GM21526 (cell line): ENCODE measurements around the gene INAFM2.
A peak's percentile ranks its signal among the peaks of the same experiment; 100 is the strongest.

Source experiments
- ATAC-seq: cut with Tn5 transposase; IDR thresholded peaks from one replicate; pipeline ENCODE4 v1.9.1; 2021; ENCODE audit warnings: moderate library complexity; ENCODE audit not compliant: unreplicated experiment, low FRiP score

INAFM2 gene

DNA sequence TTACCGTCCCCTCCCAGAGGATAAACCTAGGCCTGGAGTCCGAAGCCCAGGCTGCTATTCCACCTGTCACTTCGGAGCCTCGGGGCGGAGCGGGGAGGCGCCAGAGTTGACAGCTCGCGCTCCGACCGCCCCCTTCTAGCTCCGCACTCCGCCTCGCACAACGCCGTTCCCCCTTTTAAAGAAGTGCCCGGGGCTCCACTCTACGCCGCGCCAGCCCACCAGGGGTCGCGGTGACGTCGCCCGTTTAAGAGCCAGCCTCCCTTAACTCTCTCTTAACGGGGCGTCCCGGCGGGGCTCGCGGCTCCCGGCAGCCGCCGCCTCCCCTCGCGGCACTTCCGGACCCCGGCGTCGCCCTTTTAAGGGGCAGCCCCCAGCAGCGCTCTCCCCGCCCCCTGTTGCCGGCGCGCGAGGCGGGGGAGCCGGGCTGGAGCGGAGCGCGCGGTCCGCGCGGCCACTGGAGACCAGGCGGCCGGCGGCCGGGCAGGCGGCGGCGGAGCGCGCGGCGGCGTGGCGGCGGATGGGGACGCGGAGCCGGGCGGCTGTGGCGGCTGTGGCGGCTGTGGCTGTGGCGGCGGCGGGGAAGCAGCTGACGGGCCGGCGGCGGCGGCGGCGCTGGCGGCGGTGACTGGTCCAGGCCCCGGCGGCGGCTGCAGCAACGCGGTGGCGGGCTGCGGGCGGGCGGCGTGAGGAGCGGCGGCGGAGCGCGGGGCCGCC lies at the start of gene INAFM2:
Gene INAFM2 (plus strand): TSS at position 454 of the 714 bp plus-strand sequence. CDS start 364 bp downstream, outside the sequence.
- peak; percentile 80 for ATAC-seq

DNA sequence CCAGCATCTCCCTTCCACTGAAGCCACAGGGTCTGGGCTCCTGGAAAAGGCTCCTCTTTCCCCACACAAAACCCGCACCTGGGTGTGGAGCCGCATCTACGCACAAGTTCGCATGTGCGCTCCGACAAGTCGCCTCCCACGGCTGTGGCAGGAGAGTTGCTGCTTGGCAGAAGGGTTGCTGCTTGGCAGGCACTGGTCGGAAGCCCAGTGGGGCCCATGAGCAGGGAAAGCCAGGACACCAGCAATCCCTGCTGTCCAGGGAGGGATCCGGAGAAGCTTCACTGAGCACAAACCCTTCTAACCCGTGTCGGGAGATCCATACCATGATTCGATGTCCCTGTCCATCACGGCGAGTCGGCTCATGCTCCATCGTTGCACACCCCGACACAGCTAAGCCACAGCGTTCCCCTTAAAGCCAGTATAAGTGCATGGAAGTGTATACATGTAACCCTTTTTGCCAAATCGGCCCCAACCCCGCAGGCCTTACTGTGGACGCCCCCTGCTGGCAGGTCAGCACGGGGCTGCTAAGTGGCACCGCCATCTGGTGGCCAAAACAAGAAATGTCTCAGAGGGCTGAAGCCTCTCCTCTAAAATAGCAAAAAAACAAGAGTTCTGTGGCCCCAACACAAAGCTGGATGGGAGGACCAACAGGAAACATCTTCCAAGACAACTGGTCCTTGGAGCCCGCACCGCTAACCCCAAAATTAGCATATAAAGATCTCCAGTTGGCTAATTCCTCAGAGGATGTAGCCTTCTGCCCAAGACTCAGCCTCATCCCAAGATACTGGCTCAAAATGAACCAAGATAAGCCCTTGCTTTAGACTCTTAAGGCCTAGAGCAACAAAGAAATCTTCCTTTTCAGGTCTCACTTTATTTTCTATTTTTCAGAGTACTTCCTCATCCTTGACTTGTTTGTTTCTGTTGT lies 48.9 kb upstream of the INAFM2 start:
- ATAC-seq, result no peak

- ATAC-seq, result no peak
These were observed 48.0 kb upstream of the INAFM2 start for GRCh38 chr15:40275523-40275922.

DNA sequence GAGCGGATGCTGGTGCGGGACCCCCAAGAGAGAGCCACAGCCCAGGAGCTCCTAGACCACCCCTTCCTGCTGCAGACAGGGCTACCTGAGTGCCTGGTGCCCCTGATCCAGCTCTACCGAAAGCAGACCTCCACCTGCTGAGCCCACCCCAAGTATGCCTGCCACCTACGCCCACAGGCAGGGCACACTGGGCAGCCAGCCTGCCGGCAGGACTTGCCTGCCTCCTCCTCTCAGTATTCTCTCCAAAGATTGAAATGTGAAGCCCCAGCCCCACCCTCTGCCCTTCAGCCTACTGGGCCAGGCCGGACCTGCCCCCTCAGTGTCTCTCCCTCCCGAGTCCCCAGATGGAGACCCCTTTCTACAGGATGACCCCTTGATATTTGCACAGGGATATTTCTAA lies 47.5 kb upstream of the INAFM2 start:
- no peak for ATAC-seq

DNA sequence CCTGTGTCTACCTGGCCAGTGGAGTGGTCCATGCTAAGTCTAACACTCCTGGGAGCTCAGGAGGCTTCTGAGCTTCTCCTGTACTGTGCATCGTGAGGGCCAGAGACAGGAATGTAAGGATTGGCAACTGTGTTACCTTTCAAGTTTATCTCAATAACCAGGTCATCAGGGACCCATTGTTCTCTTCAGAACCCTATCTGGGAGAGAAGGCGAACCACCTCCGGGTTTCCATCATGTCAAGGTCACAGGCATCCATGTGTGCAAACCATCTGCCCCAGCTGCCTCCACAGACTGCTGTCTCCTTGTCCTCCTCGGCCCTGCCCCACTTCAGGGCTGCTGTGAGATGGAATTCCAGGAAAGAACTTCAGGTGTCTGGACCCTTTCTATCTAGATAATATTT lies 46.6 kb upstream of the INAFM2 start:
- ATAC-seq, result no peak

DNA sequence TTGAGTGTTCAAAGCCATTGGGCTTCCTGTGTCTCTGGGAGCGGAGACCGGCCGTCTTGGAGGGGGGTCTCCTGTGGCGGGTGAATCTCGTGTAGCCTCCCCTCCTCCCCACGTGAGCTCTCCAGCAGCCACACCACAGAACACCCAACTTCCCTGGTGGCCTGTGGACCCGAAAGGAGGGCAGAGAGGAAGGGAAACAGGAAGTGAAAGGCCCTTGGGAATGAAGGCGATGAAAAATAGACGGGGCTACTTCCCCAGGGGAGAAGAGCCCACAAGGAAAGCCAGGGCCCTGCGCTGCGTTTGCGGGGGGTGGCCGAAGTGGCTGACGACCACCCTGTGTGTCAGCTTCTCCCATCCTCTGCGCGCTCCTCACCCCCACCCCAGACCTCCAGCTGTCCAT lies 46.0 kb upstream of the INAFM2 start:
- no peak for ATAC-seq

- no peak for ATAC-seq
These were observed 45.5 kb upstream of the INAFM2 start for GRCh38 chr15:40278026-40278425.

GRCh38 chr15:40279437-40280141 lies 43.9 kb upstream of the INAFM2 start:
- ATAC-seq, result no peak

DNA sequence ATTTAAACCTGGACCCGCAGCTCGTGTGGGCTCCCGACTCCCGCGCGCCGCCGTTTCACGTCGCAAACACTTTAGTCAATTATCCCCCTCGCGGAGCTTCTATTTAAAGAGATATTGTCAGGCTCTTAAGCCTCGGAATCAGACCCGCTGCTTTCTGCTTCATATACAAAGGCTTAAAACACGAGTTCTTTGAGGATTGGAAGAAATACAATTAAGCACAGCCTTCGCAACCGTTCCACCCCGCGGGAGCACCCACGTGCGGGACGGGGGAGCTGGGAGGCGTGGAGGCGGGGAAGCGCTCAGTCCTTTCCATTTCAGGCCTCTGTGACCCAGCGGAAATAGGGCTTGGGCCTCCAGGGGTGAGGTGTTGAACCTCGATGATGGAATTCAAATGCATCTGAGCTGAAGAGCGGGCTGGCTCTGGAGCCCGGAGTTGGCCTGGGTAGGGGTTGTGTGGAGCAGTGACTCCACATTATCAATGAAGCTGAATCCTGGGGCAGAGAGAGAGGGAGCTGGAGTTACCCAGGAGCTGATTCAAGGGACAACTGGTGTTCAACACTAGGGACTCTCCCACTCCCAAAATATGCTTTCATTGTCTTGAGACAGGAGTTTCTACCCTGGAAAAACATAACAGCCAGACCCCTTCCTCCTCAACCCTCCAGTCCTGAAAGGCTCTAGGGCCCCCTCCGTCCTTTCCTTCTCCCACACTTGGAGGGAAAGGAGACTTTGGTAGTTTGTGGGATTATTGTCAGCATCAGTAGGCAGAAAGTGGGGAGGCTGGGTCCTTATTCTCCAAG lies 43.0 kb upstream of the INAFM2 start:
- no peak for ATAC-seq

DNA sequence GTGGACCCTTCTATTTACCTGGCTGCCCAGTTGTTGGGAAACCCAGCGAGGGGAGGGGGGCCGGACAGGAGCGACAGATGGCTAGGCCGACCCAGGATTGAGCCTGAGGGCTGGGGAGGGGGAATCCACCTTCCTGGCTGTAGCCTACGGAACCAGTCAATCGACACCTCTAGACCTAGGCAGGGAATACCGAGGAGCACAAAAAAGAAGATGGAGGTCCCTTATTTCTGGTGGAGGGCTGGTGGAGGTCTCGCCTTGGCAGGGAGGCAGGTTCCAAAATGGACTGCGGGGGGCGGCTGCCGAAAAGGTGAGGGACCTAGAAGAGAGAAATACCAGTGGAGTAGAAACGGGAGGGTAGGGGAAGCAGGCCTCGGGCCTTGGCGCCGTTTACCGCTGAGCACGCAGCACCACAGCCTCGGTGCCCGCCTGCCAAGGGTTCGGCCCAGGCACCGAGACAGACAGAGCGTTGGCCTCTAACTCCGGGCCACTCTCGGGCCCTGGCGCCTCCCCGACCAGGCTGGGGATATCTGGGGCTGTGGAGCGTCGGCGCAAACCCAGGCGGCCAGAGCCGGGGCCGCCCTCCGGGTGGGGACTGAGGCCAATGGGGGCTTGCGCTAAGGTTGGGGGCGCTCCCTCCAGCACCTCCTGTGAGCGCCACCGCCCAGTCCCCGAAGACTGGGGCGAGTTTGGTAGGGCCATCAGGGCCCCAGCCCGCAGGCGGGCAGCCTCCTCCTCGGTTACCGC lies 42.3 kb upstream of the INAFM2 start:
- no peak for ATAC-seq

- no peak for ATAC-seq
These were observed 41.7 kb upstream of the INAFM2 start for GRCh38 chr15:40281801-40282146.

GRCh38 chr15:40282147-40282868 lies 41.2 kb upstream of the INAFM2 start:
- no peak for ATAC-seq

GRCh38 chr15:40282869-40283614 lies 40.5 kb upstream of the INAFM2 start, which contains the start of gene ANKRD63:
ANKRD63 (minus strand) TSS chr15:40283064; CDS start chr15:40282586, 478 bp downstream.
- ATAC-seq, result no peak

GRCh38 chr15:40283615-40284300 lies 39.7 kb upstream of the INAFM2 start:
- no peak for ATAC-seq

DNA sequence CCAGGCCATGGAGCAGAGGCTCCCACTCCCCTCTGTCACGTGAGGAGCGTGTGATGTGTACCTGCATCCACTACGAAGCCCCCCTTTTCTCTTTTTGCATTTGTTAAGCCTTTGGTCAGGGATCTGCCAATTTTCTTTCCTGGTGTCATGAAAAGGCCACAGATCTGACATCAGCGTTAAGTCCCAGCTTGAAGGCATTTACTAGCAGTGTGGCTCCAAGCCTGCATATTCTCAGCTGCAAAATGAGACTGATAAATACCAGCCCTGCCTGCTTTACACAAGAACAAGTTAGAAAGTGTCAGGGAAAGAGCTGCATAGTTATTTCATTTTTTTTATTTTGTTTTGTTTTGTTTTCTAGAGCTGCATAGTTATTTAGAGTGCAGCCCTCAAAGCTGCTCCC lies 38.3 kb upstream of the INAFM2 start:
- no peak for ATAC-seq

DNA sequence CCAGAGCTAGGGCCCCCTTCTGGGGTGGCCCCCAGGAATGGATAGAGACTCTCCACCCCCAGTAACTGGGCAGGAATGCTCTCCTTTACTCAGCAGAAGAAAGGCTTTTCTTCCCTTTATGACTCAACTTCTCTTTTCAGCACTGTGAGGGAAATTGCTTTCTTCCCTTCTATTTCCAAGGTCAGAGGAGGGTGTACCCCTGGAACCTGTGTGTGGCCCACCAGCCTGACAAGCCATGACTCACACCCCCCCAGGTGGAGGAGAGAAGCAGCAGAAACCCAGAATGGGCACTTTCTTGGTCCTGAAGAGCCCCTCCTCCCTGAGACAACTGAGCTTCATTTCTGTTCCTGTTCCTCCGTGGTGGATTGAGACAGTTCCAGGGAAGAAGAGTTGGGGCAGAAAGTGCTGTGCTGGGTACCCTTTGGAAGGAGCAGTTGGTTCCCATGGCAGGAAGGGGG lies 37.9 kb upstream of the INAFM2 start:
- no peak for ATAC-seq

DNA sequence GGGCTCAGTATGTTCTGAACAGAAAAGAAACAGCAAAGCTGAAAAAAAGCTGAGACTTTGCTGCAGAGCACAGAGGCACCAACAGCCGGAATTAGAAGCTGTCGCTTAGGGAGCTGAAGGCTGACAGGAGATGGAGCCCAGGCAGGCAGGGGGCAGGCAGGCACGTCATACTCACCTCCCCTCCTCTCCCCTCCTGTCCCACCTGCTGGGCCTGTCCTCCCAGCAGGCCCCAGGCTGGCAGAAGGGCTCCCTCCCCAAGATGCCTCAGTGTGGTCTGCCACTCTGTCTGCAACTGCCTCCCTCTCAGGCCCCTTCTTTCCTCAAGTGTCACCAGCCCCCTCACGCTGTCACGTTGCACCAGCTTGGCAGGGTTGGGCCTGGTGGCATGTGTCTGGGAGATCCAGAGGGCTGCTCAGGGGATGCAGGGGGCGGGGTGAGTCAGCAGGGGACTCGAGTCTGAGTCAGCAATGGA lies 37.4 kb upstream of the INAFM2 start:
- ATAC-seq, result no peak
